K562 (cell line): ENCODE measurements around the gene ALK. TPM values are rescaled to one million over a fixed set of nuclear protein-coding genes. Genes with fewer than 3 reads are reported as not detected.

Experiments
- ATAC-seq: fragments of 200-7000 bp; cut with Tn5 transposase; 3 replicates; pipeline ENCODE4 v1.9.1; 2020; ENCODE audit warnings: moderate library complexity
- BruUV-seq: library from RNA; stranded (reverse); fragments of 400-500 nt; replicated peaks from 2 replicates; lab custom pipeline; 2021; lab: Mats Ljungman, UMichigan
- CTCF ChIA-PET: fragments of 300-600 bp; formaldehyde crosslinking; extraction: SDS; loops from one replicate; lab custom pipeline; 2021; ENCODE audit warnings: low intra/inter-chr PET ratio; lab: Yijun Ruan, JAX
- POLR2A ChIA-PET: fragments of 300-600, 350-650 bp; sonication (Branson Sonifier 250); formaldehyde crosslinking; extraction: SDS; loops from one replicate; lab custom pipeline; 2021; ENCODE audit warnings: antibody characterized with exemption, inconsistent platforms; lab: Yijun Ruan, JAX
- DNase-seq, 4 experiments: peaks; one replicate each; pipeline versions ENCODE4 v3.0.0 to v3.0.0-alpha.2; 2011 to 2018; ENCODE audit warnings: low spot score in 3 of 4, mixed read lengths in 3 of 4; ENCODE audit errors: extremely low read depth in 1 of 4
- FAIRE-seq: peaks from 2 replicates; lab custom pipeline; 2011; peaks lifted over from hg19 to GRCh38; lab: Jason Lieb, UNC
- H2AFZ ChIP-seq: 2 replicates; pipeline ENCODE4 v1.6.0; 2011; ENCODE audit warnings: low read depth, low read length, control low read depth, inconsistent platforms
- H3K27ac ChIP-seq: fragments of 200-600 bp; 3 replicates; pipeline ENCODE4 v1.8.0; 2011; ENCODE audit warnings: low read depth, mild to moderate bottlenecking, control low read depth, inconsistent platforms, low read length, moderate library complexity, mixed read lengths; ENCODE audit errors: extremely low read depth
- H3K27me3 ChIP-seq, 2 experiments: fragments of 300-600 bp in 1 of 2; 2 replicates in 1 of 2; 3 replicates in 1 of 2; pipeline versions ENCODE4 v1.6.0 to v1.8.0; 2011; ENCODE audit warnings: inconsistent platforms in 2 of 2, low read length in 2 of 2, mild to moderate bottlenecking in 1 of 2, mixed read lengths in 1 of 2, moderate library complexity in 1 of 2; ENCODE audit not compliant: control insufficient read depth in 2 of 2, insufficient read depth in 2 of 2
- H3K36me3 ChIP-seq: fragments of 300-600 bp; 3 replicates; pipeline ENCODE4 v1.8.0; 2011; ENCODE audit warnings: mild to moderate bottlenecking, low read length, inconsistent platforms; ENCODE audit not compliant: control insufficient read depth, insufficient read depth
- H3K4me1 ChIP-seq, 2 experiments: fragments of 200-600 bp in 1 of 2; replicated peaks in 1 of 2; 2 replicates in 1 of 2; 3 replicates in 1 of 2; pipeline versions ENCODE4 v1.5.1 to v1.8.0; 2011; ENCODE audit warnings: inconsistent platforms in 2 of 2, low read length in 2 of 2, mild to moderate bottlenecking in 1 of 2, mixed read lengths in 1 of 2, moderate library complexity in 1 of 2; ENCODE audit not compliant: control insufficient read depth in 2 of 2, insufficient read depth in 2 of 2
- H3K4me2 ChIP-seq: 2 replicates; pipeline ENCODE4 v1.6.1; 2011; ENCODE audit warnings: low read length, control low read depth, inconsistent platforms, mixed read lengths; ENCODE audit not compliant: insufficient read depth
- H3K4me3 ChIP-seq: fragments of 200-600 bp; sonication (generic), shearing (Covaris generic); 2 replicates; pipeline ENCODE4 v1.5.1; 2016; ENCODE audit warnings: control low read depth, inconsistent platforms
- H3K79me2 ChIP-seq: fragments of 200-600 bp; 3 replicates; pipeline ENCODE4 v1.8.0; 2011; ENCODE audit warnings: low read length, inconsistent platforms; ENCODE audit not compliant: control insufficient read depth, insufficient read depth
- H3K9ac ChIP-seq, 2 experiments: 2 replicates each; pipeline versions ENCODE4 v1.6.0 to v1.6.1; 2011; ENCODE audit warnings: low read depth in 2 of 2, low read length in 2 of 2, control low read depth in 1 of 2, inconsistent platforms in 1 of 2, mild to moderate bottlenecking in 1 of 2, mixed read lengths in 1 of 2; ENCODE audit not compliant: insufficient read depth in 1 of 2
- H3K9me1 ChIP-seq: one replicate; pipeline ENCODE4 v1.6.0; 2011; ENCODE audit warnings: inconsistent platforms, mild to moderate bottlenecking, low read length, moderate library complexity; ENCODE audit not compliant: control insufficient read depth, insufficient read depth
- H3K9me3 ChIP-seq: replicated peaks from 2 replicates; pipeline ENCODE4 v1.5.1; 2011; ENCODE audit warnings: low read depth, low read length, inconsistent platforms; ENCODE audit not compliant: control insufficient read depth, insufficient read depth
- H4K20me1 ChIP-seq: replicated peaks from 2 replicates; pipeline ENCODE4 v1.6.1; 2011; ENCODE audit warnings: low read length, inconsistent platforms, mixed read lengths; ENCODE audit not compliant: control insufficient read depth, insufficient read depth
- ATF7 ChIP-seq: fragments of 450-650 bp; IDR thresholded peaks from 2 replicates; pipeline ENCODE4 v1.7.1; 2014; ENCODE audit warnings: mild to moderate bottlenecking, moderate library complexity
- CTBP1 ChIP-seq: fragments of 450-650 bp; IDR thresholded peaks from 2 replicates; pipeline ENCODE4 v1.6.1; 2016; ENCODE audit warnings: borderline replicate concordance
- ETV6 ChIP-seq, 3 experiments: fragments of 150-350 bp in 1 of 3; sonication (generic) in 1 of 3; formaldehyde crosslinking in 1 of 3; IDR thresholded peaks; 2 replicates each; pipeline versions ENCODE4 v1.6.1 to v1.8.0; 2014 to 2022; ENCODE audit warnings: borderline replicate concordance in 2 of 3, low read depth in 2 of 3, antibody characterized with exemption in 1 of 3, low read length in 1 of 3, mild to moderate bottlenecking in 1 of 3, missing genetic modification reagents in 1 of 3
- HSF4 ChIP-seq: fragments of 250-450 bp; sonication (Bioruptor Pico); IDR thresholded peaks from 2 replicates; pipeline ENCODE4 v2.1.2; 2022; ENCODE audit warnings: mild to moderate bottlenecking, moderate library complexity, borderline replicate concordance
- NFE2 ChIP-seq: IDR thresholded peaks from 2 replicates; pipeline ENCODE4 v1.6.1; 2014; ENCODE audit warnings: antibody characterized with exemption, low read depth
- TAF9B ChIP-seq: fragments of 450-650 bp; IDR thresholded peaks from 2 replicates; pipeline ENCODE4 v1.6.1; 2018; ENCODE audit warnings: mild to moderate bottlenecking; ENCODE audit not compliant: partially characterized antibody
- TAL1 ChIP-seq: fragments of 450-650 bp; IDR thresholded peaks from 2 replicates; pipeline ENCODE4 v1.6.1; 2016; ENCODE audit warnings: mild to moderate bottlenecking
- TCF7L2 ChIP-seq: fragments of 150-350 bp; IDR thresholded peaks from 2 replicates; pipeline ENCODE4 v1.6.1; 2016; ENCODE audit warnings: low read depth, mild to moderate bottlenecking, low read length, moderate library complexity
- ZBED1 ChIP-seq: IDR thresholded peaks from 2 replicates; pipeline ENCODE4 v1.6.1; 2014
- ZFP30 ChIP-seq: fragments of 250-450 bp; sonication (Bioruptor Pico); IDR thresholded peaks from 2 replicates; pipeline ENCODE4 v1.8.0; 2022; ENCODE audit warnings: moderate library complexity, mild to moderate bottlenecking, inconsistent platforms, borderline replicate concordance
- ZNF124 ChIP-seq: sonication (generic); formaldehyde crosslinking; IDR thresholded peaks from 2 replicates; pipeline ENCODE4 v1.8.1; 2022; ENCODE audit warnings: missing genetic modification reagents
- ZNF197 ChIP-seq: fragments of 200-800 bp; sonication (Bioruptor generic); IDR thresholded peaks from 2 replicates; pipeline ENCODE4 v1.6.1; 2016; ENCODE audit warnings: low read depth, missing genetic modification characterization, missing compliant biosample characterization
- ZNF232 ChIP-seq: sonication (generic); formaldehyde crosslinking; IDR thresholded peaks from 2 replicates; pipeline ENCODE4 v1.8.0; 2022; ENCODE audit warnings: mild to moderate bottlenecking, missing genetic modification reagents
- WGBS: fragments of 100-300 bp; shearing (Covaris generic); methylation state at CpG from one replicate; pipeline ENCODE4 v1.1.6; 2016; ENCODE audit warnings: low coverage, mixed read lengths; ENCODE audit not compliant: insufficient coverage; ENCODE audit errors: missing lambda C conversion rate; 5-methylcytosine and 5-hydroxymethylcytosine counted together
- in situ Hi-C: fragments of 300-500 bp; cut with MboI; formaldehyde crosslinking; loops from 4 replicates; pipeline ENCODE4 v1.15.0; 2018; ENCODE audit warnings: inconsistent platforms, mixed read lengths
- intact Hi-C: fragments of 100-400 bp; cut with micrococcal nuclease; formaldehyde crosslinking; loops from 2 replicates; pipeline ENCODE4 v1.14.2; 2022
- polyA plus RNA-seq, 8 experiments: library from polyadenylated mRNA; depleted of rRNA in 4 of 8; stranded (reverse) in 5 of 8; unstranded in 3 of 8; fragments of >200 nt; fragmentation: Nextera tagmentation in 2 of 8; fragmentation: Illumina TruSeq in 1 of 8; extraction: Ambion mirVana in 2 of 8; extraction: Trizol in 1 of 8; gene quantifications; 2 replicates each; pipeline versions ENCODE4 v1.2.1 to v1.2.3, GENCODE V29; 2011 to 2014; ENCODE audit warnings: inconsistent platforms in 1 of 8, missing spikeins in 1 of 8
- total RNA-seq, 7 experiments: library from RNA; depleted of rRNA in 6 of 7; stranded (reverse); fragments of >200 nt in 6 of 7; fragmentation: Illumina TruSeq in 2 of 7; extraction: Trizol in 2 of 7; gene quantifications; 2 replicates each; pipeline versions ENCODE4 v1.2.1 to v1.2.3, GENCODE V29; 2011 to 2021; ENCODE audit warnings: low replicate concordance in 1 of 7

Gene ALK
- total and polyA plus RNA-seq, 9 of the 15 experiments (the other 6 are each of a cell fraction or from before 2014, with no cell fraction given), result not detected

GRCh38 chr2:29528371-29528770, 393.0 kb downstream of the ALK start:
- Histone ChIP-seq H3K36me3 (no peaks in the 10 kb centered on the region), H3K4me2 (no peak overlapping the region), H3K9me3 (no peaks in the 10 kb centered on the region), H3K4me1 (no peaks in the 10 kb centered on the region), H3K9ac (no peak overlapping the region), H3K27ac (no peak overlapping the region), H3K4me3 (no peak overlapping the region), H3K9me1 (no peaks in the 10 kb centered on the region), H3K27me3 (peaks cover 0 to 9% of the 10 kb centered on the region in 2 experiments; a peak in 2 of 5 replicates), H3K79me2 (no peaks in the 10 kb centered on the region), H4K20me1 (0 out of 2 replicates have a peak, but pooled peaks cover 3% of the 10 kb centered on the region), H2AFZ (no peak overlapping the region)
- FAIRE-seq (no peak), ATAC-seq (no peak), DNase-seq (no peak)
- TF ChIP-seq TCF7L2 (no peak), HSF4 (no peak), TAL1 (no peak), NFE2 (no peak), CTBP1 (no peak), ATF7 (no peak), ZBED1 (no peak)
- in situ Hi-C loops (no loop called here), intact Hi-C loops (no loop called here)
- ChIA-PET POLR2A (no interaction called here), CTCF (no interaction called here)
- BruUV-seq, result no TSS peak
- 0% methylated on average over 4 of the region's 4 CpGs for WGBS

DNA sequence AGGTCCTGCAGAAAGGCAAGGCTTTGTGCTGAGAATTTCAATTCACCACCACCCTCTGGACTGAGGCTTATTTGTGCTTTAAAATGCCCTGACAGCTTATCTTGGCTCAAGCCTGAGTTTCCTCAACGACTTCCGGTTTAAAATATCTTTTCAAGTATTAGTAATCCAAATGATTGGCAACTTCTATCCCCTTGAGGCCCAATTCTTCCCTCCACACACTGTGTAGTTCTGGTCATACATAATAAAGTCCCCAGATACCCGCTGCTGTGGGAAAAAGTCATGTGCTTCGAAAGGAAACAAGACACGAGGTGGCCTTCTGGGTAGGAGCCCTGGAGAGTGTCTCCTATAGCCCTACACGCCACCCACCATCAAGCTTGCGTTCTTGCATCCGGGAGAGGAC, 393.4 kb downstream of the ALK start:
- in situ Hi-C loops, result no loop called here
- BruUV-seq, result no TSS peak
- Histone ChIP-seq H3K9ac (no peak overlapping the region), H3K27ac (no peak overlapping the region), H3K27me3 (peaks cover 0 to 9% of the 10 kb centered on the region in 2 experiments; a peak in 2 of 5 replicates), H3K79me2 (no peaks in the 10 kb centered on the region), H3K9me1 (no peaks in the 10 kb centered on the region), H3K4me3 (no peak overlapping the region), H3K36me3 (no peaks in the 10 kb centered on the region), H3K4me2 (no peak overlapping the region), H4K20me1 (0 out of 2 replicates have a peak, but pooled peaks cover 3% of the 10 kb centered on the region), H3K9me3 (no peaks in the 10 kb centered on the region), H3K4me1 (no peaks in the 10 kb centered on the region), H2AFZ (no peak overlapping the region)
- no peak for TF ChIP-seq ZNF124 (CRISPR knock-in tag)
- TF ChIP-seq TAF9B, result no peak
- no peak for TF ChIP-seq HSF4
- TF ChIP-seq ZNF232 (CRISPR knock-in tag), result no peak
- TF ChIP-seq ETV6 (IDR thresholded peaks at IDR 0.05; ENCODE audit: borderline replicate concordance in 1 of 2, low read depth in 2 of 2, low read length in 1 of 2), result no peak
- no peak for TF ChIP-seq ETV6 (CRISPR knock-in tag; IDR thresholded peaks at IDR 0.05; ENCODE audit: borderline replicate concordance)
- TF ChIP-seq ZNF197 (CRISPR knock-in tag), result no peak
- TF ChIP-seq ZFP30 (CRISPR knock-in tag), result no peak
- 0% methylated on average over 8 of the region's 8 CpGs for WGBS
- ATAC-seq (no peak), FAIRE-seq (no peak), DNase-seq (no peak)
- intact Hi-C loops, result no loop called here
- CTCF ChIA-PET, result no interaction called here
- POLR2A ChIA-PET, result no interaction called here
